WTC11 (cell line): ENCODE data around the gene SLC9A3. TPM values are rescaled to one million over a fixed set of nuclear protein-coding genes. Genes with fewer than 3 reads are reported as not detected.

Source experiments
- ATAC-seq: fragments of 200-7000 bp; cut with Tn5 transposase; 2 replicates; pipeline ENCODE4 v1.10.0; 2021; ENCODE audit warnings: mild to moderate bottlenecking, moderate library complexity
- CTCF ChIA-PET: fragments of 300-600 bp; sonication (Branson Sonifier 250); formaldehyde crosslinking; loops from one replicate; lab custom pipeline; 2021; ENCODE audit warnings: antibody characterized with exemption; lab: Charles Lee
- POLR2A ChIA-PET: fragments of 350-600 bp; sonication (Branson Sonifier 250); formaldehyde crosslinking; loops from one replicate; lab custom pipeline; 2021; ENCODE audit warnings: antibody characterized with exemption; lab: Charles Lee
- DNase-seq: peaks from one replicate; pipeline ENCODE4 v3.0.0; 2021; ENCODE audit warnings: low spot score
- H3K27ac Mint-ChIP-seq: 2 replicates; pipeline ENCODE4 v1.8.0; 2021; ENCODE audit warnings: mixed read lengths
- H3K27me3 Mint-ChIP-seq: 2 replicates; pipeline ENCODE4 v1.8.0; 2021; ENCODE audit warnings: low read depth, mild to moderate bottlenecking, moderate library complexity, mixed read lengths
- H3K36me3 Mint-ChIP-seq: 2 replicates; pipeline ENCODE4 v1.8.0; 2021; ENCODE audit warnings: mixed read lengths
- H3K4me1 Mint-ChIP-seq: 2 replicates; pipeline ENCODE4 v1.8.0; 2022; ENCODE audit warnings: mixed read lengths
- H3K4me3 Mint-ChIP-seq: 2 replicates; pipeline ENCODE4 v1.8.0; 2021; ENCODE audit warnings: mild to moderate bottlenecking, moderate library complexity, mixed read lengths
- H3K9me3 Mint-ChIP-seq: 2 replicates; pipeline ENCODE4 v1.8.0; 2021; ENCODE audit warnings: mixed read lengths
- CBFB ChIP-seq: sonication (generic); formaldehyde crosslinking; IDR thresholded peaks from 2 replicates; pipeline ENCODE4 v1.8.1; 2022; ENCODE audit warnings: mild to moderate bottlenecking, low read depth, missing genetic modification reagents
- E2F1 ChIP-seq: sonication (generic); formaldehyde crosslinking; IDR thresholded peaks from 2 replicates; pipeline ENCODE4 v1.8.0; 2022; ENCODE audit warnings: mild to moderate bottlenecking, missing genetic modification reagents
- ERG ChIP-seq: fragments of 250-450 bp; sonication (Bioruptor Pico); IDR thresholded peaks from 2 replicates; pipeline ENCODE4 v1.8.0; 2021; ENCODE audit warnings: mild to moderate bottlenecking
- GTF2I ChIP-seq: fragments of 250-450 bp; sonication (Bioruptor Pico); conservative IDR thresholded peaks from 2 replicates; pipeline ENCODE4 v1.4.0; 2021; ENCODE audit warnings: mild to moderate bottlenecking
- HMGXB4 ChIP-seq: sonication (generic); formaldehyde crosslinking; IDR thresholded peaks from 2 replicates; pipeline ENCODE4 v1.8.1; 2023; ENCODE audit warnings: mild to moderate bottlenecking, moderate library complexity, missing genetic modification reagents
- IRF1 ChIP-seq: sonication (generic); formaldehyde crosslinking; IDR thresholded peaks from 2 replicates; pipeline ENCODE4 v1.8.0; 2023; ENCODE audit warnings: missing genetic modification reagents
- JAZF1 ChIP-seq: fragments of 250-450 bp; sonication (Bioruptor Pico); IDR thresholded peaks from 2 replicates; pipeline ENCODE4 v1.9.0; 2021; ENCODE audit warnings: moderate library complexity, mild to moderate bottlenecking, inconsistent platforms
- MYBL2 ChIP-seq: sonication (generic); formaldehyde crosslinking; IDR thresholded peaks from 2 replicates; pipeline ENCODE4 v1.8.1; 2023; ENCODE audit warnings: mild to moderate bottlenecking, moderate library complexity, missing genetic modification reagents
- STAT6 ChIP-seq: sonication (generic); formaldehyde crosslinking; conservative IDR thresholded peaks from 2 replicates; pipeline ENCODE4 v1.8.1; 2023; ENCODE audit warnings: mild to moderate bottlenecking, low read depth, missing genetic modification reagents, moderate library complexity
- TP53 ChIP-seq: sonication (generic); formaldehyde crosslinking; IDR thresholded peaks from 2 replicates; pipeline ENCODE4 v1.8.1; 2023; ENCODE audit warnings: mild to moderate bottlenecking, missing genetic modification reagents
- ZBTB21 ChIP-seq: sonication (generic); formaldehyde crosslinking; IDR thresholded peaks from 2 replicates; pipeline ENCODE4 v1.8.1; 2023; ENCODE audit warnings: mild to moderate bottlenecking, missing genetic modification reagents, borderline replicate concordance
- ZNF263 ChIP-seq: sonication (generic); formaldehyde crosslinking; IDR thresholded peaks from 2 replicates; pipeline ENCODE4 v1.8.1; 2022; ENCODE audit warnings: low read depth, mild to moderate bottlenecking, moderate library complexity, missing genetic modification reagents
- total RNA-seq: library from RNA; stranded (reverse); gene quantifications from 3 replicates; pipeline ENCODE4 v1.2.3, GENCODE V29; 2021
- TF ChIP-seq, protein P1 (sequence below): sonication (generic); formaldehyde crosslinking; IDR thresholded peaks from 2 replicates; pipeline ENCODE4 v1.8.1; 2023; ENCODE audit warnings: mild to moderate bottlenecking, missing genetic modification reagents, moderate library complexity
- TF ChIP-seq, protein P2 (sequence below): sonication (generic); formaldehyde crosslinking; IDR thresholded peaks from 2 replicates; pipeline ENCODE4 v1.8.0; 2023; ENCODE audit warnings: mild to moderate bottlenecking, missing genetic modification reagents
- TF ChIP-seq, protein P3 (sequence below): sonication (generic); formaldehyde crosslinking; IDR thresholded peaks from 2 replicates; pipeline ENCODE4 v1.8.1; 2023; ENCODE audit warnings: mild to moderate bottlenecking, missing genetic modification reagents

SLC9A3 gene
- total RNA-seq, 1 experiment from 2014 or later = 1.6 TPM

- Mint-ChIP-seq H3K4me1 (peaks cover 4% of the 10 kb centered on the region; the same call in 1 of the 2 replicates), H3K27ac (no peak overlapping the region), H3K9me3 (peaks cover 18% of the 10 kb centered on the region)
- POLR2A ChIA-PET = no interaction called here
- TF ChIP-seq ZBTB21 (CRISPR knock-in tag) (0 out of 2 replicates have a peak, but pooled peaks have one; percentile 33), GTF2I (CRISPR knock-in tag) (no peak), JAZF1 (CRISPR knock-in tag) (no peak)
- TF ChIP-seq, all 79 proteins: peak for 1
- Mint-ChIP-seq H3K4me3 (no peak overlapping the region), H3K27me3 (no peaks in the 10 kb centered on the region), H3K36me3 (peaks cover 3% of the 10 kb centered on the region; the same call in 1 of the 2 replicates)
- no peak for ATAC-seq
- no peak for DNase-seq
- CTCF ChIA-PET = interaction anchor here (1.0 to 2.5 kb wide), 6 partner anchors 8 to 109 kb away, joined by 3 to 21 read pairs (median 5); no protein-coding TSS in a partner anchor
These were observed 97.8 kb downstream of the SLC9A3 start for GRCh38 chr5:426392-426976.

GRCh38 chr5:425714-426113, 98.5 kb downstream of the SLC9A3 start:
- DNase-seq (no peak), ATAC-seq (no peak)
- Mint-ChIP-seq H3K36me3 (peaks cover 3% of the 10 kb centered on the region; the same call in 1 of the 2 replicates), H3K4me1 (peaks cover 4% of the 10 kb centered on the region; the same call in 1 of the 2 replicates), H3K27me3 (no peaks in the 10 kb centered on the region), H3K9me3 (peaks cover 18% of the 10 kb centered on the region), H3K4me3 (no peak overlapping the region), H3K27ac (no peak overlapping the region)
- CTCF ChIA-PET = interaction anchor here (1.0 to 2.5 kb wide), 6 partner anchors 8 to 109 kb away, joined by 3 to 21 read pairs (median 5); no protein-coding TSS in a partner anchor
- TF ChIP-seq ZNF263 (CRISPR knock-in tag) (no peak), HMGXB4 (no peak), E2F1 (CRISPR knock-in tag) (no peak), JAZF1 (CRISPR knock-in tag) (no peak), ERG (CRISPR knock-in tag) (no peak), STAT6 (CRISPR knock-in tag) (no peak), TP53 (CRISPR knock-in tag) (no peak), IRF1 (CRISPR knock-in tag) (no peak), CBFB (CRISPR knock-in tag) (no peak), MYBL2 (CRISPR knock-in tag) (no peak)
- TF ChIP-seq, protein P1, sequence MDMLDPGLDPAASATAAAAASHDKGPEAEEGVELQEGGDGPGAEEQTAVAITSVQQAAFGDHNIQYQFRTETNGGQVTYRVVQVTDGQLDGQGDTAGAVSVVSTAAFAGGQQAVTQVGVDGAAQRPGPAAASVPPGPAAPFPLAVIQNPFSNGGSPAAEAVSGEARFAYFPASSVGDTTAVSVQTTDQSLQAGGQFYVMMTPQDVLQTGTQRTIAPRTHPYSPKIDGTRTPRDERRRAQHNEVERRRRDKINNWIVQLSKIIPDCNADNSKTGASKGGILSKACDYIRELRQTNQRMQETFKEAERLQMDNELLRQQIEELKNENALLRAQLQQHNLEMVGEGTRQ (CRISPR knock-in tag) = no peak
- TF ChIP-seq, protein P2, sequence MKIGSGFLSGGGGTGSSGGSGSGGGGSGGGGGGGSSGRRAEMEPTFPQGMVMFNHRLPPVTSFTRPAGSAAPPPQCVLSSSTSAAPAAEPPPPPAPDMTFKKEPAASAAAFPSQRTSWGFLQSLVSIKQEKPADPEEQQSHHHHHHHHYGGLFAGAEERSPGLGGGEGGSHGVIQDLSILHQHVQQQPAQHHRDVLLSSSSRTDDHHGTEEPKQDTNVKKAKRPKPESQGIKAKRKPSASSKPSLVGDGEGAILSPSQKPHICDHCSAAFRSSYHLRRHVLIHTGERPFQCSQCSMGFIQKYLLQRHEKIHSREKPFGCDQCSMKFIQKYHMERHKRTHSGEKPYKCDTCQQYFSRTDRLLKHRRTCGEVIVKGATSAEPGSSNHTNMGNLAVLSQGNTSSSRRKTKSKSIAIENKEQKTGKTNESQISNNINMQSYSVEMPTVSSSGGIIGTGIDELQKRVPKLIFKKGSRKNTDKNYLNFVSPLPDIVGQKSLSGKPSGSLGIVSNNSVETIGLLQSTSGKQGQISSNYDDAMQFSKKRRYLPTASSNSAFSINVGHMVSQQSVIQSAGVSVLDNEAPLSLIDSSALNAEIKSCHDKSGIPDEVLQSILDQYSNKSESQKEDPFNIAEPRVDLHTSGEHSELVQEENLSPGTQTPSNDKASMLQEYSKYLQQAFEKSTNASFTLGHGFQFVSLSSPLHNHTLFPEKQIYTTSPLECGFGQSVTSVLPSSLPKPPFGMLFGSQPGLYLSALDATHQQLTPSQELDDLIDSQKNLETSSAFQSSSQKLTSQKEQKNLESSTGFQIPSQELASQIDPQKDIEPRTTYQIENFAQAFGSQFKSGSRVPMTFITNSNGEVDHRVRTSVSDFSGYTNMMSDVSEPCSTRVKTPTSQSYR (CRISPR knock-in tag) = no peak
- TF ChIP-seq, protein P3, sequence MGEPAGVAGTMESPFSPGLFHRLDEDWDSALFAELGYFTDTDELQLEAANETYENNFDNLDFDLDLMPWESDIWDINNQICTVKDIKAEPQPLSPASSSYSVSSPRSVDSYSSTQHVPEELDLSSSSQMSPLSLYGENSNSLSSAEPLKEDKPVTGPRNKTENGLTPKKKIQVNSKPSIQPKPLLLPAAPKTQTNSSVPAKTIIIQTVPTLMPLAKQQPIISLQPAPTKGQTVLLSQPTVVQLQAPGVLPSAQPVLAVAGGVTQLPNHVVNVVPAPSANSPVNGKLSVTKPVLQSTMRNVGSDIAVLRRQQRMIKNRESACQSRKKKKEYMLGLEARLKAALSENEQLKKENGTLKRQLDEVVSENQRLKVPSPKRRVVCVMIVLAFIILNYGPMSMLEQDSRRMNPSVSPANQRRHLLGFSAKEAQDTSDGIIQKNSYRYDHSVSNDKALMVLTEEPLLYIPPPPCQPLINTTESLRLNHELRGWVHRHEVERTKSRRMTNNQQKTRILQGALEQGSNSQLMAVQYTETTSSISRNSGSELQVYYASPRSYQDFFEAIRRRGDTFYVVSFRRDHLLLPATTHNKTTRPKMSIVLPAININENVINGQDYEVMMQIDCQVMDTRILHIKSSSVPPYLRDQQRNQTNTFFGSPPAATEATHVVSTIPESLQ (CRISPR knock-in tag) = no peak
- POLR2A ChIA-PET = no interaction called here
